GM23248 (cell line): ENCODE measurements around the gene PRKCE. TPM values are rescaled to one million over a fixed set of nuclear protein-coding genes. Genes with fewer than 3 reads are reported as not detected.

Source experiments
- DNase-seq: peaks from one replicate; pipeline ENCODE4 v3.0.0-alpha.2; 2015
- H2AFZ ChIP-seq: fragments of 200-600 bp; sonication (generic); 2 replicates; pipeline ENCODE4 v1.6.1; 2016; ENCODE audit warnings: antibody characterized with exemption
- H3F3A ChIP-seq: fragments of 200-600 bp; sonication (generic); 2 replicates; pipeline ENCODE4 v1.6.1; 2016; ENCODE audit warnings: mild to moderate bottlenecking, antibody characterized with exemption, mixed run types; ENCODE audit not compliant: insufficient read depth
- H3K27ac ChIP-seq: fragments of 200-600 bp; sonication (generic); 2 replicates; pipeline ENCODE4 v1.5.1; 2016; ENCODE audit warnings: mild to moderate bottlenecking
- H3K27me3 ChIP-seq: fragments of 200-600 bp; sonication (generic); replicated peaks from 2 replicates; pipeline ENCODE4 v1.6.1; 2016; ENCODE audit warnings: mild to moderate bottlenecking; ENCODE audit not compliant: insufficient read depth
- H3K36me3 ChIP-seq: fragments of 200-600 bp; sonication (generic); 2 replicates; pipeline ENCODE4 v1.6.1; 2016; ENCODE audit warnings: low read depth, mild to moderate bottlenecking
- H3K4me1 ChIP-seq: fragments of 200-600 bp; sonication (generic); 2 replicates; pipeline ENCODE4 v1.6.1; 2016; ENCODE audit warnings: mild to moderate bottlenecking; ENCODE audit not compliant: insufficient read depth
- H3K4me2 ChIP-seq: fragments of 200-600 bp; sonication (generic); one replicate; pipeline ENCODE4 v1.6.1; 2016; ENCODE audit warnings: mild to moderate bottlenecking; ENCODE audit not compliant: unreplicated experiment
- H3K4me3 ChIP-seq: fragments of 200-600 bp; sonication (generic); 2 replicates; pipeline ENCODE4 v1.5.1; 2016; ENCODE audit warnings: mild to moderate bottlenecking
- H3K79me2 ChIP-seq: fragments of 200-600 bp; sonication (generic); 2 replicates; pipeline ENCODE4 v1.6.1; 2016; ENCODE audit warnings: mild to moderate bottlenecking; ENCODE audit not compliant: insufficient read depth
- H3K9ac ChIP-seq: fragments of 200-600 bp; sonication (generic); 2 replicates; pipeline ENCODE4 v1.6.1; 2016; ENCODE audit warnings: mild to moderate bottlenecking
- H3K9me2 ChIP-seq: fragments of 200-600 bp; sonication (generic); 2 replicates; pipeline ENCODE4 v1.6.1; 2016; ENCODE audit warnings: mixed run types, mild to moderate bottlenecking, moderate library complexity; ENCODE audit not compliant: insufficient read depth
- H3K9me3 ChIP-seq: fragments of 200-600 bp; sonication (generic); one replicate; pipeline ENCODE4 v1.6.1; 2017; ENCODE audit warnings: low read depth
- H4K20me1 ChIP-seq: fragments of 200-600 bp; sonication (generic); 2 replicates; pipeline ENCODE4 v1.6.0; 2016; ENCODE audit not compliant: insufficient read depth
- EZH2 ChIP-seq: fragments of 200-600 bp; sonication (generic); IDR thresholded peaks from 2 replicates; pipeline ENCODE4 v1.6.1; 2018; ENCODE audit warnings: antibody characterized with exemption, mild to moderate bottlenecking; ENCODE audit not compliant: insufficient read depth, poor library complexity, severe bottlenecking
- EZH2phosphoT487 ChIP-seq: fragments of 200-600 bp; sonication (generic); IDR thresholded peaks from 2 replicates; pipeline ENCODE4 v1.6.1; 2018; ENCODE audit warnings: antibody characterized with exemption, moderate library complexity, mild to moderate bottlenecking, low read depth; ENCODE audit not compliant: insufficient read depth
- WGBS, 2 experiments: methylation state at CpG; one replicate each; pipeline ENCODE4 v1.1.6; 2015 to 2017; ENCODE audit warnings: low lambda C conversion rate in 2 of 2, low coverage in 1 of 2; ENCODE audit errors: missing lambda C conversion rate in 2 of 2; 5-methylcytosine and 5-hydroxymethylcytosine counted together
- in situ Hi-C: fragments of 300-500 bp; cut with MboI; formaldehyde crosslinking; loops from 2 replicates; pipeline ENCODE4 v1.15.0; 2020
- polyA plus RNA-seq: library from polyadenylated mRNA; unstranded; fragments of >200 nt; fragmentation: Nextera tagmentation; extraction: Ambion mirVana; gene quantifications from 2 replicates; pipeline ENCODE4 v1.2.1, GENCODE V29; 2016
- total RNA-seq: library from RNA; depleted of rRNA; stranded (reverse); fragments of >200 nt; shearing (Covaris generic); gene quantifications from 2 replicates; pipeline ENCODE4 v1.2.3, GENCODE V29; 2014

PRKCE gene
- total and polyA plus RNA-seq, 2 experiments from 2014 or later: 5.9 to 7.0 TPM

- 88 to 91% methylated on average over 9 of the region's 9 CpGs for WGBS, 2 experiments
- Histone ChIP-seq H3F3A (peaks cover 34% of the 10 kb centered on the region), H3K27ac (no peak overlapping the region), H3K79me2 (peaks cover 22% of the 10 kb centered on the region), H4K20me1 (no peaks in the 10 kb centered on the region), H3K9ac (no peak overlapping the region), H3K9me3 (no peaks in the 10 kb centered on the region), H2AFZ (no peak overlapping the region), H3K36me3 (no peaks in the 10 kb centered on the region), H3K4me2 (peak overlapping the region; percentile 46), H3K4me3 (no peak overlapping the region), H3K4me1 (peaks cover 49% of the 10 kb centered on the region), H3K9me2 (no peaks in the 10 kb centered on the region), H3K27me3 (no peaks in the 10 kb centered on the region)
- in situ Hi-C loops: no loop called here
- no peak for DNase-seq
- TF ChIP-seq EZH2phosphoT487: no peak
- TF ChIP-seq EZH2: no peak
Measured at GRCh38 chr2:45945302-45945717, 293.8 kb downstream of the PRKCE start.

- no peak overlapping the region for H2AFZ ChIP-seq
- no peaks in the 10 kb centered on the region for H4K20me1 ChIP-seq
- DNase-seq: peak; percentile 86
- peaks cover 49% of the 10 kb centered on the region for H3K4me1 ChIP-seq
- H3K9me2 ChIP-seq: no peaks in the 10 kb centered on the region
- peaks cover 34% of the 10 kb centered on the region for H3F3A ChIP-seq
- no peak overlapping the region for H3K4me3 ChIP-seq
- H3K79me2 ChIP-seq: peaks cover 22% of the 10 kb centered on the region
- peak overlapping the region; percentile 46 for H3K4me2 ChIP-seq
- in situ Hi-C loops: no loop called here
- TF ChIP-seq EZH2 (no peak), EZH2phosphoT487 (0 out of 2 replicates have a peak, but pooled peaks have one; percentile 43)
- no peaks in the 10 kb centered on the region for H3K9me3 ChIP-seq
- H3K36me3 ChIP-seq: no peaks in the 10 kb centered on the region
- no peaks in the 10 kb centered on the region for H3K27me3 ChIP-seq
- H3K27ac ChIP-seq: peak overlapping the region; percentile 41
- 11 to 12% methylated on average over 3 of the region's 3 CpGs for WGBS, 2 experiments
- no peak overlapping the region for H3K9ac ChIP-seq
Measured at GRCh38 chr2:45946023-45946422, 294.5 kb downstream of the PRKCE start.

GRCh38 chr2:45950606-45951005, 299.1 kb downstream of the PRKCE start:
- H3K4me3 ChIP-seq: no peak overlapping the region
- 70 to 76% methylated on average over 5 of the region's 5 CpGs for WGBS, 2 experiments
- DNase-seq: no peak
- no peaks in the 10 kb centered on the region for H3K9me3 ChIP-seq
- no peak overlapping the region for H3K9ac ChIP-seq
- no peaks in the 10 kb centered on the region for H3K27me3 ChIP-seq
- peaks cover 22% of the 10 kb centered on the region for H3K79me2 ChIP-seq
- no peaks in the 10 kb centered on the region for H3K36me3 ChIP-seq
- peaks cover 10% of the 10 kb centered on the region; the same call in 1 of the 2 replicates for H3F3A ChIP-seq
- H3K4me1 ChIP-seq: peaks cover 14% of the 10 kb centered on the region
- in situ Hi-C loops: no loop called here
- no peak overlapping the region for H3K4me2 ChIP-seq
- H2AFZ ChIP-seq: no peak overlapping the region
- no peaks in the 10 kb centered on the region for H3K9me2 ChIP-seq
- no peak overlapping the region for H3K27ac ChIP-seq
- H4K20me1 ChIP-seq: no peaks in the 10 kb centered on the region
- no peak for TF ChIP-seq EZH2
- TF ChIP-seq EZH2phosphoT487: no peak

- DNase-seq: no peak
- Histone ChIP-seq H3K9ac (no peak overlapping the region), H3K79me2 (peaks cover 22% of the 10 kb centered on the region), H3K4me1 (peaks cover 8% of the 10 kb centered on the region), H3K27me3 (no peaks in the 10 kb centered on the region), H3K36me3 (no peaks in the 10 kb centered on the region), H3K27ac (no peak overlapping the region), H2AFZ (no peak overlapping the region), H3K9me2 (no peaks in the 10 kb centered on the region), H3K9me3 (no peaks in the 10 kb centered on the region), H3F3A (peaks cover 4% of the 10 kb centered on the region; the same call in 1 of the 2 replicates), H3K4me2 (no peak overlapping the region), H4K20me1 (no peaks in the 10 kb centered on the region), H3K4me3 (no peak overlapping the region)
- TF ChIP-seq EZH2: no peak
- no peak for TF ChIP-seq EZH2phosphoT487
- 97 to 98% methylated on average over 7 of the region's 7 CpGs for WGBS, 2 experiments
- in situ Hi-C loops: no loop called here
Measured at GRCh38 chr2:45951025-45951727, 299.7 kb downstream of the PRKCE start.

- Histone ChIP-seq H3K27me3 (no peaks in the 10 kb centered on the region), H3F3A (no peaks in the 10 kb centered on the region), H3K9me2 (no peaks in the 10 kb centered on the region), H3K79me2 (peaks cover 20% of the 10 kb centered on the region), H3K36me3 (no peaks in the 10 kb centered on the region), H4K20me1 (no peaks in the 10 kb centered on the region), H3K4me2 (no peak overlapping the region), H3K9ac (no peak overlapping the region), H3K4me3 (no peak overlapping the region), H3K9me3 (no peaks in the 10 kb centered on the region), H3K4me1 (no peaks in the 10 kb centered on the region), H2AFZ (no peak overlapping the region), H3K27ac (no peak overlapping the region)
- no peak for DNase-seq
- WGBS, 2 experiments: 95 to 96% methylated on average over 4 of the region's 4 CpGs
- in situ Hi-C loops: no loop called here
- TF ChIP-seq EZH2 (no peak), EZH2phosphoT487 (no peak)
Measured at GRCh38 chr2:45952591-45952990, 301.1 kb downstream of the PRKCE start.
